PFSK-1 (cell line): ENCODE results near the gene YPEL1.

Experiments
- FOXP2 ChIP-seq: optimal IDR thresholded peaks from 2 replicates; pipeline ENCODE3; 2011; ENCODE audit warnings: borderline replicate concordance, control low read depth, inconsistent platforms; ENCODE audit not compliant: insufficient read depth; ENCODE audit errors: extremely low read length, extremely low read depth
- POLR2AphosphoS5 ChIP-seq: IDR thresholded peaks from 2 replicates; pipeline ENCODE4 v1.6.1; 2012; ENCODE audit warnings: low read depth, mild to moderate bottlenecking, control low read depth, low read length, moderate library complexity
- REST ChIP-seq, 2 experiments: IDR thresholded peaks; 2 replicates each; pipeline versions ENCODE4 v1.6.1 to v1.8.0; 2011 to 2012; ENCODE audit warnings: low read depth in 2 of 2, low read length in 2 of 2, control low read depth in 1 of 2, inconsistent platforms in 1 of 2, mild to moderate bottlenecking in 1 of 2, moderate library complexity in 1 of 2; ENCODE audit not compliant: insufficient read depth in 1 of 2
- SIN3A ChIP-seq: IDR thresholded peaks from 2 replicates; pipeline ENCODE4 v1.6.1; 2012; ENCODE audit warnings: mild to moderate bottlenecking, low read length, moderate library complexity, borderline replicate concordance; ENCODE audit not compliant: insufficient read depth
- TAF1 ChIP-seq: IDR thresholded peaks from 2 replicates; pipeline ENCODE4 v1.6.1; 2012; ENCODE audit warnings: low read length, control low read depth, borderline replicate concordance; ENCODE audit not compliant: insufficient read depth

The YPEL1 gene

GRCh38 chr22:21700822-21701221 is 34.8 kb downstream of the YPEL1 start:
- TF ChIP-seq SIN3A (no peak), FOXP2 (no peak), TAF1 (no peak), REST (IDR thresholded peaks at IDR 0.05; ENCODE audit: insufficient read depth in 1 of 2, low read depth in 2 of 2, low read length in 2 of 2) (no peak), POLR2AphosphoS5 (no peak)

GRCh38 chr22:21699643-21700042 is 36.0 kb downstream of the YPEL1 start:
- TF ChIP-seq SIN3A (no peak), FOXP2 (no peak), POLR2AphosphoS5 (no peak)

- peak; percentile 28 for TF ChIP-seq FOXP2
- no peak for TF ChIP-seq POLR2AphosphoS5
- no peak for TF ChIP-seq REST (IDR thresholded peaks at IDR 0.05; ENCODE audit: insufficient read depth in 1 of 2, low read depth in 2 of 2, low read length in 2 of 2)
Observed at GRCh38 chr22:21698430-21699329, 36.9 kb downstream of the YPEL1 start.

- TF ChIP-seq SIN3A (no peak), POLR2AphosphoS5 (no peak), FOXP2 (no peak), TAF1 (no peak), REST (IDR thresholded peaks at IDR 0.05; ENCODE audit: insufficient read depth in 1 of 2, low read depth in 2 of 2, low read length in 2 of 2) (no peak)
Observed at GRCh38 chr22:21697880-21698279, 37.7 kb downstream of the YPEL1 start.

- TF ChIP-seq TAF1, result no peak
- no peak for TF ChIP-seq FOXP2
- no peak for TF ChIP-seq REST (IDR thresholded peaks at IDR 0.05; ENCODE audit: insufficient read depth in 1 of 2, low read depth in 2 of 2, low read length in 2 of 2)
- TF ChIP-seq SIN3A, result no peak
- TF ChIP-seq POLR2AphosphoS5, result no peak
Observed at GRCh38 chr22:21697021-21697771, 38.4 kb downstream of the YPEL1 start.
